HepG2 (cell line): ENCODE data around the gene DPY30. TPM values are rescaled to one million over a fixed set of nuclear protein-coding genes. Genes with fewer than 3 reads are reported as not detected.
A peak's percentile ranks its signal among the peaks of the same experiment; 100 is the strongest.

ENCODE experiments used
- AGO2 ChIP-seq: fragments of 200-400 bp; formaldehyde crosslinking; optimal IDR thresholded peaks from 2 replicates; pipeline ENCODE3; 2017; ENCODE audit warnings: mild to moderate bottlenecking, low read depth, low read length, moderate library complexity
- CCDC6 ChIP-seq: sonication (generic); formaldehyde crosslinking; IDR thresholded peaks from 2 replicates; pipeline ENCODE4 v1.8.1; 2022; ENCODE audit warnings: mild to moderate bottlenecking, missing genetic modification reagents, moderate library complexity
- ETV6 ChIP-seq: sonication (generic); formaldehyde crosslinking; conservative IDR thresholded peaks from 2 replicates; pipeline ENCODE4 v1.4.0; 2020; ENCODE audit warnings: missing genetic modification reagents
- HNRNPUL1 ChIP-seq: fragments of 200-400 bp; formaldehyde crosslinking; IDR thresholded peaks from 2 replicates; pipeline ENCODE4 v1.6.1; 2017; ENCODE audit warnings: low read depth, mild to moderate bottlenecking, low read length, moderate library complexity
- NONO ChIP-seq, 2 experiments: fragments of 450-650 bp in 1 of 2; sonication (generic) in 1 of 2; formaldehyde crosslinking in 1 of 2; IDR thresholded peaks in 1 of 2; conservative IDR thresholded peaks in 1 of 2; 2 replicates each; pipeline versions ENCODE4 v1.6.1 to v1.8.0; 2017 to 2022; ENCODE audit warnings: mild to moderate bottlenecking in 1 of 2, missing genetic modification reagents in 1 of 2, moderate library complexity in 1 of 2
- PCBP2 ChIP-seq: fragments of 200-400 bp; formaldehyde crosslinking; optimal IDR thresholded peaks from 2 replicates; pipeline ENCODE3; 2018; ENCODE audit warnings: low read length, low read depth; ENCODE audit not compliant: poor library complexity, severe bottlenecking
- PRPF4 ChIP-seq: fragments of 200-400 bp; formaldehyde crosslinking; IDR thresholded peaks from 2 replicates; pipeline ENCODE4 v1.6.1; 2016; ENCODE audit warnings: low read length, low read depth; ENCODE audit not compliant: poor library complexity, severe bottlenecking
- RARG ChIP-seq: sonication (generic); formaldehyde crosslinking; IDR thresholded peaks from 2 replicates; pipeline ENCODE4 v1.4.0; 2020; ENCODE audit warnings: low read depth, mild to moderate bottlenecking, missing genetic modification reagents
- RXRB ChIP-seq: IDR thresholded peaks from 2 replicates; pipeline ENCODE4 v1.6.1; 2016; ENCODE audit warnings: borderline replicate concordance, missing genetic modification reagents, missing compliant biosample characterization
- SRY ChIP-seq: sonication (generic); formaldehyde crosslinking; IDR thresholded peaks from 2 replicates; pipeline ENCODE4 v1.8.0; 2022; ENCODE audit warnings: mild to moderate bottlenecking, missing genetic modification reagents
- TBL1XR1 ChIP-seq: fragments of 150-350 bp; IDR thresholded peaks from 2 replicates; pipeline ENCODE4 v1.6.1; 2014; ENCODE audit warnings: borderline replicate concordance, low read length; ENCODE audit not compliant: partially characterized antibody
- TBX3 ChIP-seq: fragments of 450-650 bp; IDR thresholded peaks from 2 replicates; pipeline ENCODE4 v1.6.1; 2017; ENCODE audit warnings: antibody characterized with exemption, mild to moderate bottlenecking, inconsistent platforms, borderline replicate concordance
- ZBTB7A ChIP-seq: sonication (generic); formaldehyde crosslinking; IDR thresholded peaks from 2 replicates; pipeline ENCODE4 v1.8.0; 2022; ENCODE audit warnings: mild to moderate bottlenecking, missing genetic modification reagents
- ZNF160 ChIP-seq: sonication (generic); formaldehyde crosslinking; IDR thresholded peaks from 2 replicates; pipeline ENCODE4 v1.8.0; 2022; ENCODE audit warnings: mild to moderate bottlenecking, inconsistent platforms, missing genetic modification reagents
- ZNF180 ChIP-seq: sonication (generic); formaldehyde crosslinking; IDR thresholded peaks from 2 replicates; pipeline ENCODE4 v1.4.0; 2020; ENCODE audit warnings: low read depth, missing genetic modification reagents, borderline replicate concordance
- ZNF256 ChIP-seq: sonication (generic); formaldehyde crosslinking; conservative IDR thresholded peaks from 2 replicates; pipeline ENCODE4 v1.4.0; 2020; ENCODE audit warnings: missing genetic modification reagents
- ZNF616 ChIP-seq: sonication (generic); formaldehyde crosslinking; IDR thresholded peaks from 2 replicates; pipeline ENCODE4 v1.5.0; 2020; ENCODE audit warnings: low read depth, mild to moderate bottlenecking, missing genetic modification reagents
- ZNF878 ChIP-seq: sonication (generic); formaldehyde crosslinking; IDR thresholded peaks from 2 replicates; pipeline ENCODE4 v1.8.1; 2023; ENCODE audit warnings: mild to moderate bottlenecking, missing genetic modification reagents, moderate library complexity
- polyA plus RNA-seq, 8 experiments: library from polyadenylated mRNA; depleted of rRNA in 3 of 8; stranded (reverse) in 7 of 8; unstranded in 1 of 8; fragments of >200 nt; fragmentation: Illumina TruSeq in 4 of 8; extraction: Trizol in 4 of 8; gene quantifications; 2 replicates each; pipeline versions ENCODE4 v1.2.1 to v1.2.3, GENCODE V29; 2011 to 2016; ENCODE audit warnings: low read depth in 4 of 8, missing spikeins in 1 of 8, mixed read lengths in 1 of 8; ENCODE audit not compliant: insufficient read depth in 1 of 8
- total RNA-seq, 5 experiments: library from RNA; depleted of rRNA; stranded (reverse); fragments of >200 nt; fragmentation: Illumina TruSeq; extraction: Trizol; gene quantifications; 2 replicates each; pipeline ENCODE4 v1.2.3, GENCODE V29; 2016; ENCODE audit warnings: low read depth in 1 of 5
- TF ChIP-seq, protein P1 (sequence below): IDR thresholded peaks from 2 replicates; pipeline ENCODE4 v1.6.1; 2016; ENCODE audit warnings: low read depth, missing genetic modification reagents, missing compliant biosample characterization
- TF ChIP-seq, protein P2 (sequence below): sonication (generic); formaldehyde crosslinking; conservative IDR thresholded peaks from 2 replicates; pipeline ENCODE4 v1.5.0; 2020; ENCODE audit warnings: missing genetic modification reagents
- TF ChIP-seq, protein P3 (sequence below): sonication (generic); formaldehyde crosslinking; IDR thresholded peaks from 2 replicates; pipeline ENCODE4 v1.8.1; 2023; ENCODE audit warnings: mild to moderate bottlenecking, inconsistent platforms, moderate library complexity, missing genetic modification reagents, borderline replicate concordance

Gene DPY30
- total and polyA plus RNA-seq, 2 of the 13 experiments (the other 11 are each of a cell fraction or from before 2014, with no cell fraction given), result 98.1 to 118 TPM

DNA sequence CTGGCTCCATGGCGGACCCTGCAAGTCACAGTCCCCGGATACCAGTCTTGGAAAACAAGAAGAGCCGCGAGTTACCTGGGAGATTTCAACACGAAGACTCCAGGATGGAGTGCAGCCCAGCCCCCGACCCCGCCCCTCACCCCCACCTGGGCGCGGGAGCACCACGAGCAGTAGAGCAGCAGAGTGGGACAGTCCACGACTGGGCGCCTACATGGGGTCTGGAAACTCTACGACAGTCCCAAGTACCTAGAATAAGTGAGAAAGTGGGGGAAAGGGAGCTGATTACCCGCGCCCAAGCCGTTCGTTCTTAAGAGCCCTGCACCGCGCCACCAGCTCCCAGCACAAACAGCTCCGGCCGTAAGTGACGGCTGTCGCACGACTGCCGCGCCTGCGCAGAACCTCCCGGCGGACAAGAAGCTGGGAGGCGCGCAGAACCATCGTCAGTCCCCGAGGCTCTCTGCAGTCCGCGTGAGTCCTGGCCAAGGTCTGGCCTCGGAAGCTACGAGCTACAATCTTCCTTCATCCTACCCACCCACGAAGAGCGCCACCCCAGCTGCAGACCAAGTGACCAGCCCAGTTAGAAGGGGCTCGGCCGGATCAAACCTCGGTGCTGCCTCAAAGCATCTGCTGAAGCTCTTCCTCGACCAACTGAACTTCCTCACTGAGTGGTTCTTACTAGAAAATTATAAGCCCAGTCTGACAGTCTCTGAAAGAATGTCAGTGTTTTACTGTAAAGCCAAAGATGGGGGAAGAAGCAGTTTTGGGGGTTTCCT is at the start of gene DPY30 (continued):
- TF ChIP-seq ZNF878 (CRISPR knock-in tag), result peak; percentile 94
- TF ChIP-seq CCDC6 (CRISPR knock-in tag), result peak; percentile 96
- TF ChIP-seq PRPF4, result no peak
- TF ChIP-seq, protein P1, sequence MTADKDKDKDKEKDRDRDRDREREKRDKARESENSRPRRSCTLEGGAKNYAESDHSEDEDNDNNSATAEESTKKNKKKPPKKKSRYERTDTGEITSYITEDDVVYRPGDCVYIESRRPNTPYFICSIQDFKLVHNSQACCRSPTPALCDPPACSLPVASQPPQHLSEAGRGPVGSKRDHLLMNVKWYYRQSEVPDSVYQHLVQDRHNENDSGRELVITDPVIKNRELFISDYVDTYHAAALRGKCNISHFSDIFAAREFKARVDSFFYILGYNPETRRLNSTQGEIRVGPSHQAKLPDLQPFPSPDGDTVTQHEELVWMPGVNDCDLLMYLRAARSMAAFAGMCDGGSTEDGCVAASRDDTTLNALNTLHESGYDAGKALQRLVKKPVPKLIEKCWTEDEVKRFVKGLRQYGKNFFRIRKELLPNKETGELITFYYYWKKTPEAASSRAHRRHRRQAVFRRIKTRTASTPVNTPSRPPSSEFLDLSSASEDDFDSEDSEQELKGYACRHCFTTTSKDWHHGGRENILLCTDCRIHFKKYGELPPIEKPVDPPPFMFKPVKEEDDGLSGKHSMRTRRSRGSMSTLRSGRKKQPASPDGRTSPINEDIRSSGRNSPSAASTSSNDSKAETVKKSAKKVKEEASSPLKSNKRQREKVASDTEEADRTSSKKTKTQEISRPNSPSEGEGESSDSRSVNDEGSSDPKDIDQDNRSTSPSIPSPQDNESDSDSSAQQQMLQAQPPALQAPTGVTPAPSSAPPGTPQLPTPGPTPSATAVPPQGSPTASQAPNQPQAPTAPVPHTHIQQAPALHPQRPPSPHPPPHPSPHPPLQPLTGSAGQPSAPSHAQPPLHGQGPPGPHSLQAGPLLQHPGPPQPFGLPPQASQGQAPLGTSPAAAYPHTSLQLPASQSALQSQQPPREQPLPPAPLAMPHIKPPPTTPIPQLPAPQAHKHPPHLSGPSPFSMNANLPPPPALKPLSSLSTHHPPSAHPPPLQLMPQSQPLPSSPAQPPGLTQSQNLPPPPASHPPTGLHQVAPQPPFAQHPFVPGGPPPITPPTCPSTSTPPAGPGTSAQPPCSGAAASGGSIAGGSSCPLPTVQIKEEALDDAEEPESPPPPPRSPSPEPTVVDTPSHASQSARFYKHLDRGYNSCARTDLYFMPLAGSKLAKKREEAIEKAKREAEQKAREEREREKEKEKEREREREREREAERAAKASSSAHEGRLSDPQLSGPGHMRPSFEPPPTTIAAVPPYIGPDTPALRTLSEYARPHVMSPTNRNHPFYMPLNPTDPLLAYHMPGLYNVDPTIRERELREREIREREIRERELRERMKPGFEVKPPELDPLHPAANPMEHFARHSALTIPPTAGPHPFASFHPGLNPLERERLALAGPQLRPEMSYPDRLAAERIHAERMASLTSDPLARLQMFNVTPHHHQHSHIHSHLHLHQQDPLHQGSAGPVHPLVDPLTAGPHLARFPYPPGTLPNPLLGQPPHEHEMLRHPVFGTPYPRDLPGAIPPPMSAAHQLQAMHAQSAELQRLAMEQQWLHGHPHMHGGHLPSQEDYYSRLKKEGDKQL (CRISPR knock-in tag), result no peak; the same call in 1 of the 2 replicates
- TF ChIP-seq ZNF616 (CRISPR knock-in tag), result no peak
- TF ChIP-seq ETV6 (CRISPR knock-in tag), result no peak
- TF ChIP-seq NONO (IDR thresholded peaks at IDR 0.05), result no peak
- TF ChIP-seq NONO (CRISPR knock-in tag; conservative IDR thresholded peaks at IDR 0.05), result peak; percentile 85
- TF ChIP-seq HNRNPUL1, result no peak
- TF ChIP-seq SRY, result 0 out of 2 replicates have a peak, but pooled peaks have one; percentile 45
- TF ChIP-seq TBL1XR1, result no peak
- TF ChIP-seq TBX3, result no peak
- TF ChIP-seq ZNF160, result peak; percentile 83
- TF ChIP-seq, protein P2, sequence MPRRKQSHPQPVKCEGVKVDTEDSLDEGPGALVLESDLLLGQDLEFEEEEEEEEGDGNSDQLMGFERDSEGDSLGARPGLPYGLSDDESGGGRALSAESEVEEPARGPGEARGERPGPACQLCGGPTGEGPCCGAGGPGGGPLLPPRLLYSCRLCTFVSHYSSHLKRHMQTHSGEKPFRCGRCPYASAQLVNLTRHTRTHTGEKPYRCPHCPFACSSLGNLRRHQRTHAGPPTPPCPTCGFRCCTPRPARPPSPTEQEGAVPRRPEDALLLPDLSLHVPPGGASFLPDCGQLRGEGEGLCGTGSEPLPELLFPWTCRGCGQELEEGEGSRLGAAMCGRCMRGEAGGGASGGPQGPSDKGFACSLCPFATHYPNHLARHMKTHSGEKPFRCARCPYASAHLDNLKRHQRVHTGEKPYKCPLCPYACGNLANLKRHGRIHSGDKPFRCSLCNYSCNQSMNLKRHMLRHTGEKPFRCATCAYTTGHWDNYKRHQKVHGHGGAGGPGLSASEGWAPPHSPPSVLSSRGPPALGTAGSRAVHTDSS, result 0 out of 2 replicates have a peak, but pooled peaks have one; percentile 66
- TF ChIP-seq AGO2, result no peak
- TF ChIP-seq RARG (CRISPR knock-in tag), result no peak
- TF ChIP-seq ZNF256 (CRISPR knock-in tag), result 0 out of 2 replicates have a peak, but pooled peaks have one; percentile 68
- TF ChIP-seq, protein P3, sequence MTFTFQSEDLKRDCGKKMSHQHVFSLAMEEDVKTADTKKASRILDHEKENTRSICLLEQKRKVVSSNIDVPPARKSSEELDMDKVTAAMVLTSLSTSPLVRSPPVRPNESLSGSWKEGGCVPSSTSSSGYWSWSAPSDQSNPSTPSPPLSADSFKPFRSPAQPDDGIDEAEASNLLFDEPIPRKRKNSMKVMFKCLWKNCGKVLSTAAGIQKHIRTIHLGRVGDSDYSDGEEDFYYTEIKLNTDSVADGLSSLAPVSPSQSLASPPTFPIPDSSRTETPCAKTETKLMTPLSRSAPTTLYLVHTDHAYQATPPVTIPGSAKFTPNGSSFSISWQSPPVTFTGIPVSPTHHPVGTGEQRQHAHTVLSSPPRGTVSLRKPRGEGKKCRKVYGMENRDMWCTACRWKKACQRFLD (CRISPR knock-in tag), result peak; percentile 91; the same call in 1 of the 2 replicates
- TF ChIP-seq ZBTB7A (CRISPR knock-in tag), result no peak
- peak; percentile 51; the same call in 1 of the 2 replicates for TF ChIP-seq ZNF180 (CRISPR knock-in tag)
- peak; percentile 60; the same call in 1 of the 2 replicates for TF ChIP-seq RXRB
- no peak for TF ChIP-seq PCBP2
